SIG-M5 (cell line): Measurements from ENCODE around the gene ZFYVE21.

ENCODE experiments used
- DNase-seq: peaks from one replicate; lab custom pipeline; 2025; lab: John Stamatoyannopoulos, UW

ZFYVE21 gene

GRCh38 chr14:103692159-103692558, 23.5 kb upstream of the ZFYVE21 start:
- no peak for DNase-seq

GRCh38 chr14:103692871-103693270, 22.7 kb upstream of the ZFYVE21 start:
- DNase-seq, result no peak

DNA sequence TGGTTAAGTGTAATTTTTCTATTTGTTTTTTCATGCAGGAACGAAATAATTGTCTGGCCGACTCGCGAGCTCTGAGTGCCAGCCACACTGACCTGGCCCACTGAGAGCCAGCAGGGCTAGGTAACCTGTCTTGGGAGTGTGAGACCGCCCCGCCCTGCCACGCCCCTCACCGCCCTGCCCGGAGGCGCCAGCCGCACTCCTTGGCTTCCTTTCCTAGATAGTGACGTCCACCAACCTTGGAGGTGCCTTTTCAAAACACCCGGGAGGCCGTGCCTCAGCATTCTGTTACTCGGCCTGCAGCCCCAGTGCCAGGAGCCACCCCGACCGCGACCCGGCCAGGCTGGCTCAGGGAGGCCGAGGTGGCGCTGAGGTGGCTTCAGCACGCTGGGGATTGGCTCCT, 22.1 kb upstream of the ZFYVE21 start:
- no peak for DNase-seq

DNA sequence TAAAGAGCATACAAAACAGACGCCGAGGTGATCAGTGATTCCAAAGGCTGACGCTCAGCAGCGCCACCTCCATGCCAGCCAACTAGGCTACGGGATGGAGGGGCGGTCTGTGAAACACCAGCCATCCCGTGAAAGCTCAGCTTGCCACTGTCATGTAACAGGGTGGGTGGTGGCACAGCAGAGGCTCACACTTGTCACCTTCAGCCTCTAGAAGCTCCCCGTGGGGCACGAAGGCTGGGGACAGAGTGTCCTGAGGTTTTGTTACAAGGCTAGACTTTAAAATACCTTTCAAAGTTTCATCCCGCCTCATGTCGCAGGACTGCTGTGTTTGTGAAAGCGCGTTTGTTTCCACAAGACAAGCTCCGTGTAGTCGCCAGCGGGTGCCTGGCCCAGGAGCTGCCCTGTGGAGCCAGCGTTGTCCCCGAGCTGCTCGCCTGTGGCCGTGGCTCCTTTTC, 21.0 kb upstream of the ZFYVE21 start:
- no peak for DNase-seq

GRCh38 chr14:103695296-103696069, 20.1 kb upstream of the ZFYVE21 start:
- DNase-seq, result no peak

- DNase-seq, result no peak
Measured at GRCh38 chr14:103696070-103696402, 19.6 kb upstream of the ZFYVE21 start.

DNA sequence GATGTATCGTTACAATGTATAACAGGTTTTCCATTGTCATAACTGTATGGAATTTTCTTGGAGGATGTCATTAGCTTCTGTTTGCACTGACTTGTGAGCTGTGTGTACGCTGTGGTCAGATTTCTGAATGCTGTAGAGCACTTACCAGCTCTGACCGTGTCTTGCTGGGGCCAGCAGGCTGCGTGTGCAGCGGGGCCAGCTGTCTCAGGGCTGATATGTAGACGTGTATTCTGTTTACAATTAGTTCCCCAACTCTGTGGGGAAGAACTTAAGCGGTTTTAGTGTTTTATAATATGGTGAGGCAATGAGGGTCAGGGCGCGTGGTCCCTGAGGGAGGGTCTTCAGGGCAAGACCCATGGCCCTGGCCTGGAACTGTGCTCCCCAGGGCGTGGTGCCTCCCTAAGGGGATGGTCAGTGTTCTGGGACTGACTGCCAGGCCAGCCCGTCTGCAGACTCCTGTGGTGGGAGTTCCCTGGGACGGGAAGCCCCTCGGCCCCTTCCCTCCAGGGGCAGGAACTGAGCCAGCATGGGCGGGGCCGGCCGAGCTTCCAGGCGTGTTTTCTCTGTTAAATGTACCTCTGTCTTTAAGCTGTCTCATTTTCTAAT, 19.0 kb upstream of the ZFYVE21 start:
- no peak for DNase-seq

DNA sequence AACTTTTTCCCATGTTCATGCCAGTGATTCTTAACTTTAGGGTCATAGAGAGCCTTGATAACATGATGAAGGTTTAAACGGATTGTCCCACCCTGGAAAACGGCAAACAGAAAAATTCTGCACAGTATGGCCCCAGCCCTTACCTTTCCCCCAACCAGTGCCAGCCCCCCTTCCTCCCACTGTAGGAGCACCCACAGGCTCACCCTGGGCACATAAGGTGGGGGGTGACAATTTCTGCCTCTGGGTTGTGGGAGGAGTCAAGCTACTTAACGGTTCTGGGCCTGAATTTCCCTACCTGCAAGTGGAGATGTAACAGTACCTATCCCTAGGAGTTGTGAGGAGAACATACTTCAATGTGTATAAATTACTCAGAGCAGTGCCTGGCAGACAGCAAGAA, 18.4 kb upstream of the ZFYVE21 start:
- no peak for DNase-seq

- no peak for DNase-seq
Measured at GRCh38 chr14:103697603-103698379, 17.8 kb upstream of the ZFYVE21 start.

GRCh38 chr14:103698380-103699260, 17.0 kb upstream of the ZFYVE21 start:
- DNase-seq, result no peak

- no peak for DNase-seq
Measured at GRCh38 chr14:103699261-103699661, 16.3 kb upstream of the ZFYVE21 start.

DNA sequence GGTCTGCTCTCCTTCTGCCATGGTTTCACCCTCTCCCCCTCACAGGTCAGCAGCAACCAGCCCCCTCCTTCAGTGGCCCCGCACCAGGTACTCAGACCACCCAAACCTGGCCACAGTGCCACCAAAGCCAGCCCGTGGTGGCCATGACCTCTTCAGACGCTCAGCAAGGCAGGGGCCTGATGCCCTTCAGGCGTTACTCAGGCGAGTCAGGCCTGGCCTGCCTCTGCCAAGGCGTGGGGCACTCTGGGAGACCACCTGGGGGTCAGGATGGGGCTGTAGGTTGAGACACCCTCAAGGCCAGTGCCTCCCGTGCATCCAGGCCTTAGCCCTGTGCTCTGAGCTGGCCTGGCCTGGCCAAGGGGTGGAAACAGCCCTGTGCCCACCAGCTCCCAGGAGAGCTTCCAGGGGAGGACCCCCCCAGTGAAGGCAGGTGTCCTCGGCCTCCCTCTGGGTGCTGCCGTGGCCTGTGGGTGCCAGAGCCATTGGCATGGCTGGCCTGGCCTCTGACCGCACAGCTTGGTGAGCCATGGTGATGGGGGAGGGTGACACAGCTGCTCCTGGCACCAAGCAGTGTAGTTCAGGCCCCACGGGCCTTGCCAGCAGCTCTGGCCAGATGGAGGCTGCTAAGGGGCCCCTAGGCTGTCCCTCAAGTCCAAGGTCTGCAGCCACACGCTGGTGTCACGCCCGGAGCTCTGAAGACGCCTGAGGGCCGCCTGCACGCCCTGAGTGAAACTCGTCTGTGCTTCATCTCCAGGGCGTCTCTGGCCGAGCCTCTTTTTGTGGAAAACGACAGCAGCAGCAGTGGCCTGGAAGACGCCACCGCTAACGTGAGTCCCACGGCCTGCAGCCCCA, 15.5 kb upstream of the ZFYVE21 start:
- DNase-seq, result no peak

DNA sequence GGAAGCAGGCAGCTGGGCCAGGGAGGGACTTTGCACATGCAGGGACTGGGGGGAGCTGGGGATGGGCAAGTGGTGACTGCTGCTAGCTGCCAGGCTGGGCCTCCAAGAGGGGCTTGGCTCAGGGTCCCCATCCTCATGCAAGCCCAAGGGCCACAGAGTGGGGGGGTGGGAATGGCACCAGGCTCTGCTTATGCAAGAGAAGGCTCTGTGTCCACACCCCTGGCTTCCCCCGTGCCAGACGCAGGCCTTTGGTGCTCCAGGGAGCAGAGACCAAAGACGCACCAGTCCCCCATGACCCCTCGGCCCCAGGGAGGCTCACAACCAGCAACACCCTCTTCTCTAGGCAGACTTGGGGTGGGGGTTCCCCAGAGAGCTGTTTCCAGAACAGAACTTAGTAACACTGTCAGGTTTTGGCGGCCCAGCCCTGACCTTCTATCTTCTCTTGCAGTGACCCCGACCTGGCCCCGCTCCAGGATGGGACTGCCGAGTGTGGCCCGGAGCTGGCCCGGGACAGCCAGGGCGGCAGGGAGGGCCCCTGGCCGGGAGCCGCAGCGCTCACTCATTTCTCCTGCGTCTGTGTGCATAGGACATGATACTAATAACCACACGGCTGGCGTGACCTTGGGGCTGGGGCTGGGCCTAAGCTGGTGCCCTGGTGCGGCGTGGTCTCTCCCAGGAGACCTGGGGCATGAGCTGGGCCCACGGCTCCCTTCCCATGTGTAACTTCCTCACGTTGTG, 14.7 kb upstream of the ZFYVE21 start:
- no peak for DNase-seq

GRCh38 chr14:103702095-103702494, 13.5 kb upstream of the ZFYVE21 start:
- DNase-seq, result no peak

- no peak for DNase-seq
Measured at GRCh38 chr14:103702497-103703432, 12.8 kb upstream of the ZFYVE21 start.

DNA sequence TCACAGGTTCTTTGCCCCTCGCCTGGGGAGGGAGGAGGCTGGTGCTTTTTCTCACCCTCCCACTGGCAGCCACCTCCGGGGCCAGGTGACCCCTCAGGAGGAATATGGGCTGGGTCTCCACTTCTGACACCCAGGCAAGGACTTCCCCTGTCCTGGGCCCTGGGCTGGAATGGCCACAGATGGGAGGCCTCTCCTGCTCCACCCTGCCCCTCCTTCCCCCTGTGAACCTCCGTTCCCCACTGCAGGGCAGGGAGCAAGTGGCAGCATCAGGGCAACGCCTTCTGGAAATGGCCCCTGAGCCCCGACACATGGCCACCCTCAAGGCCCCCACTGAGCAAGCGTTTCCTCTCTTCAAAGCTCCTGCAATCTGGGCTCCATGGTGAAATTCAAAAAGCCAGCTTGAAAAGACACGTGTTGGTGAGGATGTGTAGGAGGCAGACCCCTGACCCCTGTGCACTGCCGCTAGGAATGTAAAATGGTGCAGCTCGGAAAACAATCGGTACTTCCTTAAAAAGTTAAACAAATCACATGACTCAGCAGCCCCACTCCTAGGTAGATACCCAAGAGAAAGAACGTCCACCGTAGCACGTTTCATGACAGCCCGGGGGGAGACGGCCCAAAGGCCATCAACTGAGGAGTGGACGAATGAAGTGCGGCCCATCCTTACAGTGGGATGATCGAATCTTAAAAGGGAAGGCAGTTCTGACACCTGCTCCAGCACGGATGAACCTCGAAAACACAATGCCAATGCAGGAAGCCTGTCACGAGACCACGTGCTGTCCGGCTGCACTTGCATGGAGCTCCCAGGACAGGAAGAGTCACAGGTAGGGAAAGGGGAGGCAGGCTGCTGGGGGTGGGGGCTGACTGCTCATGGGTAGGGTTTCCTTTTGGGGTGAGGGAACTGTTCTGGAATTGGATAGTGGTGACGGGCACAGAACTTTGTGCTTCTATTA, 11.9 kb upstream of the ZFYVE21 start:
- DNase-seq, result no peak

GRCh38 chr14:103704708-103705107, 10.9 kb upstream of the ZFYVE21 start:
- DNase-seq, result no peak

DNA sequence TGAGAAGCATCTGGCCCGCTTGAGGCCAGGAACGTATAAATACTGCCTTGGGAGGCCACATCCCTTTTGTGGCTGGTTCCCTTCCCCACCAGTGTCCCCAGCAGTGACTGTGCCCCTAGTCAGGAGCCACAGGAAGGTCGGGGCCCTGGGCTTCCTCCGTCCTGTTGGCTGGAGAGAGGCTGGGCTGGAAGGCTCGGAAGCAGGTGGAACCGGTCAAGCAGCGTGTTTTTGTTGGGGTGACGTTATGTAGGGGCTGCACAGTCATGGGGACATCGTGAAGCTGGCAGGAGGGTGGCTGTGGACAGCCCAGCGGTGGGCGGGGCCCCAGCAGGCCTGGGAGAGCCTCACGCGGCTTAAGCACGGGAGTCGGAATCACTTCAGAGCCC, 10.5 kb upstream of the ZFYVE21 start:
- no peak for DNase-seq
